ENCODE measurements around the gene SRCAP. TPM values are rescaled to one million over a fixed set of nuclear protein-coding genes. Genes with fewer than 3 reads are reported as not detected.

SRCAP gene
- total RNA-seq, 2 donors from 2014 or later, result 27.5 to 30.0 TPM

DNA sequence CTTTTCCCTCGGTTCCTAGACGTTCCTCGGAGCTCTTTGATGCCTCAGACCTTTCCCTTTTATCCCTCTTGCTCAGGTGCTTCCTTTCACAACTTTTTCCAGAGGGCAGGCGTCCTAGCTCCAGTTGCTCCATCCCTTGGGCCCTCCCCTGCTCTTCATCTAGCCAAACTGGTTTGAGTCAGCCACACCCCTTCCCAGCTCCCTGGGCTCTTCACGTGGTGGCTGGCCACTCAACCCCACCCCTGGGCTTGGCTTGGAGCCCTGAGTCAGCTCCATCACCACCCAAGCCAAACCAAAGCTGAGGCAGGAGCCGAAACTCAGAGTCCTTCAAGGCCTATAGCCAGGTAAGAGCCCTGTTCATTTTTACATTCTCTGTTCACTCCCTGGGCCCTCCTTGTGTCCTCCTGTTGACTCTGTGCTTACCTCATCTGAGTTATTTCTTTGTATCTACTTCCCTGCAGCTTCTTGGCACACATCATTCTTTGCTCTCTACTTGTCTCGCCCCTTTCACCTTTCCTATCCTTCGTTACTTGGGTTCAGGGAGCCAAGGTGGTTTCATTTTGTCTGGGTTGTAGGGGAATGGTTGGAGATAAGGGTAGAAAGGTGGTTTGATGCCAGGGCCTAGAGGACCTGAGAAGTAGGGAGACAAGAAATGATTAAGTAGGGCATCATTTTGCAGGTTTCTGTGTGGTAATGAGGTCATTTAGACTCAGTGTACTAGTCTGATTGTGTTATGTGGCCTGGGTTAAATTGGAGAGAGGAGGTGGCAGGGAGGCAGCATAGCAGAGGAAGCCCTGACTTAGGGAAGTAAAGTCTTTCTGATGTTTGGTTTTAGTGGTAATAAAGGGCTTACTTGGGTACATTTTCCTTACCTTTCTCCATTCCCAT, 41.6 kb downstream of the SRCAP start:
- TF ChIP-seq POLR2A (IDR thresholded peaks at IDR 0.05), result peak in 2 of 3 donors; percentile 66 to 74
- no peak for TF ChIP-seq CTCF (IDR thresholded peaks at IDR 0.05)
- intact Hi-C loops (cut with DNase I), result no loop called here
- no peaks in the 10 kb centered on the region for H3K27me3 ChIP-seq
- 12 to 14% methylated on average over 8 of the region's 8 CpGs for WGBS, 2 donors
- peaks cover 27 to 30% of the 10 kb centered on the region in 2 donors for H3K36me3 ChIP-seq (replicated peaks in 1 of 2; ENCODE audit: insufficient read depth in 1 of 2, low read depth in 2 of 2)
- no peak overlapping the region for H3K4me3 ChIP-seq
- no peaks in the 10 kb centered on the region for H3K9me3 ChIP-seq
- ATAC-seq, result peak; percentile 90
- peak; percentile 89 to 96 (median 93) for DNase-seq
- H3K27ac ChIP-seq, result peak overlapping the region; percentile 76 to 90 (median 88)
- peaks cover 32% of the 10 kb centered on the region for H3K4me1 ChIP-seq

GRCh38 chr16:30741461-30741914, 42.5 kb downstream of the SRCAP start:
- WGBS, 2 donors, result 73 to 83% methylated on average over 6 of the region's 6 CpGs
- ATAC-seq, result peak; percentile 75
- no peaks in the 10 kb centered on the region for H3K27me3 ChIP-seq
- no peak overlapping the region for H3K4me3 ChIP-seq
- H3K36me3 ChIP-seq (replicated peaks in 1 of 2; ENCODE audit: insufficient read depth in 1 of 2, low read depth in 2 of 2), result peaks cover 22 to 24% of the 10 kb centered on the region in 2 donors
- intact Hi-C loops (cut with DNase I), result no loop called here
- peak overlapping the region; percentile 76 to 90 (median 88) for H3K27ac ChIP-seq
- no peaks in the 10 kb centered on the region for H3K9me3 ChIP-seq
- DNase-seq, result peak; percentile 48 to 83 (median 66)
- peak in 2 of 3 donors; percentile 47 to 59 for TF ChIP-seq POLR2A (IDR thresholded peaks at IDR 0.05)
- TF ChIP-seq CTCF (IDR thresholded peaks at IDR 0.05), result no peak
- peaks cover 32% of the 10 kb centered on the region for H3K4me1 ChIP-seq

DNA sequence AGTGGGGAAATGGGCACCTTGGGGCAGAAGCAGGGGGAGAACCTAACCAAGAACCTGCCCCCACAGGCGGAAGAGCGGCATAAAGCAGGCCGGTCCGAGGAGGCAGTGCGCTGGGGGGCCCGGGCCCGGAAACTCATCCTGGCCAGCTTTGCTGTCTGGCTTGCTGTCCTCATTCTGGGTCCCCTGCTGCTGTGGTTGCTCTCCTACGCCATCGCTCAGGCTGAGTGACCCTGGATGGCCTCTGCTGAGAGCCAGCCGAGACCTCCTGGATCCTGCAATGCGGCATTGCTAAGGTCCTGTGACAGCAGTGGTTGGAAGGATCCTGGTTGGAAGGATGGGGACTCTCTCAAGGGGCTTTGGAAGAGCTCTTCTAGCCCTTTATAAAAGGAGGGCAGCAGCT, 44.7 kb downstream of the SRCAP start:
- Histone ChIP-seq H3K9me3 (no peaks in the 10 kb centered on the region), H3K4me1 (peaks cover 39% of the 10 kb centered on the region), H3K4me3 (no peak overlapping the region), H3K27me3 (no peaks in the 10 kb centered on the region), H3K36me3 (replicated peaks in 1 of 2; ENCODE audit: insufficient read depth in 1 of 2, low read depth in 2 of 2) (peaks cover 2 to 7% of the 10 kb centered on the region in 2 donors), H3K27ac (peak overlapping the region in 1 of 4 donors; percentile 0)
- DNase-seq (no peak), ATAC-seq (no peak)
- intact Hi-C loops (cut with DNase I), result no loop called here
- WGBS, 2 donors, result 93 to 97% methylated on average over 7 to 9 of the region's 11 CpGs
- TF ChIP-seq CTCF (IDR thresholded peaks at IDR 0.05), result no peak
- no peak for TF ChIP-seq POLR2A (IDR thresholded peaks at IDR 0.05)

DNA sequence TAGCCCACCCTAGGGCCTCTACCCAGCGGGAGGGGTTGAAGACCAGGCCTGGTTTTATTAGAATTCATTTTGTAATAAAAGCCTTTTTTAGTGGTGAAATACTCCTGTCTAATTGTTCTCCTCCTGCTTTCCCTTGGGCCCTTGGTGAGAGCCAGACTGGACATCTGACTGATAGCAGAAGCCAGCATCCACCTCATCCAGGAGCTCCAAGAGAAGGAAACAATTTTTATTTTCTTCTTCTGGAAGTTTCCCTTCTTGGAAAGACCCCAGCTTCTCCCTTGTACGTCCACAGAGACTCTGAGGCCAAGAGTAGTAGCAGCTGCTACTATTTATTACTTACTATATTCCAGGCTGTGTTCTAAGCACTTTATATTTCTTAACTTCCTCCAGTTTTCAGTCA, 45.2 kb downstream of the SRCAP start:
- peak overlapping the region in 1 of 4 donors; percentile 0 for H3K27ac ChIP-seq
- ATAC-seq, result no peak

More for the DNA sequence above, 45.2 kb downstream of the SRCAP start:
- H3K27me3 ChIP-seq, result no peaks in the 10 kb centered on the region
- peaks cover 0 to 7% of the 10 kb centered on the region in 2 donors for H3K36me3 ChIP-seq (replicated peaks in 1 of 2; ENCODE audit: insufficient read depth in 1 of 2, low read depth in 2 of 2)
- DNase-seq, result no peak
- intact Hi-C loops (cut with DNase I), result no loop called here
- TF ChIP-seq POLR2A (IDR thresholded peaks at IDR 0.05) (no peak), CTCF (IDR thresholded peaks at IDR 0.05) (no peak)
- WGBS, 2 donors, result 75 to 84% methylated on average over 1 to 2 of the region's 2 CpGs
- H3K9me3 ChIP-seq, result no peaks in the 10 kb centered on the region
- peaks cover 40% of the 10 kb centered on the region for H3K4me1 ChIP-seq
- H3K4me3 ChIP-seq, result no peak overlapping the region
